Uterus (tissue), 4 donors: Measurements from ENCODE around the gene SYT2. TPM values are rescaled to one million over a fixed set of nuclear protein-coding genes. Genes with fewer than 3 reads are reported as not detected.
"Not testable (repeated sequence)": the region's sequence is repeated elsewhere in the genome, so short reads cannot be mapped to it uniquely, and the experiment has no call there.

Experiments used
- DNase-seq, 2 donors: peaks; one replicate each; pipeline ENCODE4 v3.0.0-alpha.2; 2019 to 2020
- H3K27ac ChIP-seq, 2 donors: fragments of 200-600 bp; sonication (generic); 1 replicate in 1 of 2; 2 replicates in 1 of 2; pipeline ENCODE4 v1.5.1; 2016 to 2018
- H3K27me3 ChIP-seq, 2 donors: fragments of 200-600 bp; sonication (generic); one replicate each; pipeline ENCODE4 v1.5.1; 2018 to 2019; ENCODE audit warnings: control low read depth in 1 of 2
- H3K36me3 ChIP-seq, 2 donors: fragments of 200-600 bp; sonication (generic); one replicate each; pipeline ENCODE4 v1.5.1; 2019; ENCODE audit warnings: control low read depth in 1 of 2
- H3K4me1 ChIP-seq, 2 donors: fragments of 200-600 bp; sonication (generic); one replicate each; pipeline ENCODE4 v1.5.1; 2018 to 2019; ENCODE audit warnings: control low read depth in 1 of 2
- H3K4me3 ChIP-seq, 2 donors: fragments of 200-600 bp; sonication (generic); 1 replicate in 1 of 2; 2 replicates in 1 of 2; pipeline ENCODE4 v1.5.1; 2018 to 2019; ENCODE audit warnings: mild to moderate bottlenecking in 1 of 2
- H3K9me3 ChIP-seq, 2 donors: fragments of 200-600 bp; sonication (generic); one replicate each; pipeline ENCODE4 v1.5.1; 2019; ENCODE audit warnings: control low read depth in 1 of 2
- CTCF ChIP-seq, 4 experiments: fragments of 200-600 bp in 2 of 4; fragments of 450-650 bp in 2 of 4; sonication (generic) in 2 of 4; IDR thresholded peaks; one replicate each; pipeline ENCODE4 v1.5.1; 2016 to 2019; ENCODE audit warnings: antibody characterized with exemption in 4 of 4, mild to moderate bottlenecking in 2 of 4, moderate library complexity in 1 of 4
- POLR2A ChIP-seq, 2 donors: fragments of 450-650 bp; IDR thresholded peaks; one replicate each; pipeline ENCODE4 v1.6.1; 2016; ENCODE audit warnings: antibody characterized with exemption in 2 of 2, mild to moderate bottlenecking in 1 of 2, moderate library complexity in 1 of 2
- intact Hi-C: fragments of 100-400 bp; cut with DNase I; formaldehyde crosslinking; loops from one replicate; pipeline ENCODE4 v1.15.1; 2023; ENCODE audit warnings: low total_unique reads
- total RNA-seq, 4 donors: library from RNA; depleted of rRNA in 3 of 4; stranded (reverse); fragments of >200 nt in 3 of 4; gene quantifications; one replicate each; pipeline versions ENCODE4 v1.1.0 to v1.2.4, GENCODE V29; 2014 to 2023
- donor health status: DM: yes; HTN: yes; CAD: no.

The SYT2 gene
- total RNA-seq, 4 donors from 2014 or later: 1.1 TPM; not detected in 3

- Histone ChIP-seq H3K36me3 (no peaks in the 10 kb centered on the region), H3K27me3 (peaks cover 0 to 6% of the 10 kb centered on the region in 2 donors), H3K27ac (no peak overlapping the region), H3K4me1 (peaks cover 0 to 13% of the 10 kb centered on the region in 2 donors), H3K9me3 (no peaks in the 10 kb centered on the region), H3K4me3 (no peak overlapping the region)
- no peak for DNase-seq
- TF ChIP-seq POLR2A (IDR thresholded peaks at IDR 0.05): no peak
- intact Hi-C loops: no loop called here
Observed at GRCh38 chr1:202644219-202645096, 65.8 kb downstream of the SYT2 start.

- TF ChIP-seq CTCF (IDR thresholded peaks at IDR 0.05) (no peak), POLR2A (IDR thresholded peaks at IDR 0.05) (no peak)
- Histone ChIP-seq H3K4me3 (peak overlapping the region; percentile 26 to 35), H3K27me3 (peaks cover 0 to 6% of the 10 kb centered on the region in 2 donors), H3K27ac (no peak overlapping the region), H3K9me3 (no peaks in the 10 kb centered on the region), H3K4me1 (peaks cover 0 to 13% of the 10 kb centered on the region in 2 donors), H3K36me3 (no peaks in the 10 kb centered on the region)
- DNase-seq: no peak
- intact Hi-C loops: no loop called here
Observed at GRCh38 chr1:202643397-202644218, 66.6 kb downstream of the SYT2 start.

- intact Hi-C loops: no loop called here
- H3K27me3 ChIP-seq: peaks cover 0 to 6% of the 10 kb centered on the region in 2 donors
- no peak for DNase-seq
- H3K4me3 ChIP-seq: peak overlapping the region; percentile 26 to 35
- H3K4me1 ChIP-seq: peaks cover 0 to 13% of the 10 kb centered on the region in 2 donors
- no peaks in the 10 kb centered on the region for H3K9me3 ChIP-seq
- H3K36me3 ChIP-seq: no peaks in the 10 kb centered on the region
- TF ChIP-seq POLR2A (IDR thresholded peaks at IDR 0.05): no peak
- no peak for TF ChIP-seq CTCF (IDR thresholded peaks at IDR 0.05)
- no peak overlapping the region for H3K27ac ChIP-seq
Observed at GRCh38 chr1:202642619-202643291, 67.5 kb downstream of the SYT2 start.

DNA sequence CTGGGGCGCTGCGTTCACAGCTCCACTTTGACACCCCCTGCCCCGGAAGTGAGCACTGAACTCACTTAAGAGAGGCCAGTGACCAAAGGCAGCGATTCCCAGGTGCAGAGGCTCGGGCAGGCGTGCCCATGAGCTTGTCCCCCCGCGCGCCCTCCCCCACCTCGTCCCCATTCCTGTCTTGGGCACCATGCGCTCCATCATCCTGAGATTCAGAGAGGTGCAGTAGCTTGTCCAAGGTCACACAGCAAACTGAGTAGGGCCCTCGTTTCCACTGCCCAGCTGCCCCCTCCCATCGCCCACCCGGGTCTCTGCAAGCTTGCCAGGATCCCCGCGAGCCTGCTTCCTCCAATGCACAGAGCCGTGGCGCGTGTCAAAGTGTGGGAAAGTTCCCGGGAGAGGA is 68.0 kb downstream of the SYT2 start:
- Histone ChIP-seq H3K4me3 (no peak overlapping the region), H3K27ac (no peak overlapping the region), H3K36me3 (no peaks in the 10 kb centered on the region), H3K9me3 (no peaks in the 10 kb centered on the region), H3K4me1 (peaks cover 0 to 13% of the 10 kb centered on the region in 2 donors), H3K27me3 (peaks cover 0 to 6% of the 10 kb centered on the region in 2 donors)
- DNase-seq: no peak
- intact Hi-C loops: no loop called here
- TF ChIP-seq CTCF (IDR thresholded peaks at IDR 0.05) (no peak), POLR2A (IDR thresholded peaks at IDR 0.05) (no peak)

- Histone ChIP-seq H3K36me3 (no peaks in the 10 kb centered on the region), H3K9me3 (no peaks in the 10 kb centered on the region), H3K27ac (no peak overlapping the region), H3K27me3 (peaks cover 0 to 6% of the 10 kb centered on the region in 2 donors), H3K4me3 (no peak overlapping the region), H3K4me1 (peaks cover 0 to 13% of the 10 kb centered on the region in 2 donors)
- intact Hi-C loops: no loop called here
- DNase-seq: no peak
- TF ChIP-seq POLR2A (IDR thresholded peaks at IDR 0.05) (no peak), CTCF (IDR thresholded peaks at IDR 0.05) (no peak)
Observed at GRCh38 chr1:202639500-202639899, 70.8 kb downstream of the SYT2 start.

DNA sequence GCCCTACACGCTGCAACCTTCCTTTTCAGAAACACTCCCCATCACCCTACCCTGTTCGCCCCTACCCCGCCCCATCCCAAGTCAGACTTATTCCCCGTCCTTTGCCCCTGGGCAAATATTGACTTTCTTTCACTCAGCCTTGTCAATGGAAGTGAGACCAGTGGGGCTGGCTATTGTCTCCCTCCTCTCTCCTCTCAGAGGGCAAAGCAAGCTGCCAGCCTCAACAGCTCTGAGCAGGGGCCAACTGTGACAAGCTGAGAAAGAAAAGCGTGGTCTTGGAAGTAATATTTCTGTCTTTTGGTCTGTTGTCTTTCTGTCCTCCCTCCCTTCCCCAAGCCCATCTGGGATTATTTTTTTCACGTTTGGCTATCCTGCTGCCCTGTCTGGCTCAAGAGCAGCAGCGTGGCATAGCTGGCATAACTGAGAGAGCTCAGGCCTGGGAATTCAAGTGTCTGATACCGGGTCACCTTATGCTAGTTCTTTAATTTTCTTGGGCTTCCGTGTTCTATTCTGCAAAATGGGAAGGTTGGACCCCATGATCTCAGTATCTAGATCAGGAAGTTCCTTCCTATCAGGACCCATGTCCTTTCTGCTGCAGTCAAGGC is 71.5 kb downstream of the SYT2 start:
- H3K27me3 ChIP-seq, H3K36me3 ChIP-seq, H3K4me3 ChIP-seq, DNase-seq, H3K27ac ChIP-seq, H3K9me3 ChIP-seq, intact Hi-C loops: not testable (repeated sequence)
- H3K4me1 ChIP-seq: peaks cover 0 to 13% of the 10 kb centered on the region in 2 donors
